ENCODE data around the gene TNRC18. TPM values are rescaled to one million over a fixed set of nuclear protein-coding genes. Genes with fewer than 3 reads are reported as not detected.
"Not testable (repeated sequence)": the region's sequence is repeated elsewhere in the genome, so short reads cannot be mapped to it uniquely, and the experiment has no call there.

The TNRC18 gene
- total RNA-seq, 1 donor from 2014 or later: 197 TPM

DNA sequence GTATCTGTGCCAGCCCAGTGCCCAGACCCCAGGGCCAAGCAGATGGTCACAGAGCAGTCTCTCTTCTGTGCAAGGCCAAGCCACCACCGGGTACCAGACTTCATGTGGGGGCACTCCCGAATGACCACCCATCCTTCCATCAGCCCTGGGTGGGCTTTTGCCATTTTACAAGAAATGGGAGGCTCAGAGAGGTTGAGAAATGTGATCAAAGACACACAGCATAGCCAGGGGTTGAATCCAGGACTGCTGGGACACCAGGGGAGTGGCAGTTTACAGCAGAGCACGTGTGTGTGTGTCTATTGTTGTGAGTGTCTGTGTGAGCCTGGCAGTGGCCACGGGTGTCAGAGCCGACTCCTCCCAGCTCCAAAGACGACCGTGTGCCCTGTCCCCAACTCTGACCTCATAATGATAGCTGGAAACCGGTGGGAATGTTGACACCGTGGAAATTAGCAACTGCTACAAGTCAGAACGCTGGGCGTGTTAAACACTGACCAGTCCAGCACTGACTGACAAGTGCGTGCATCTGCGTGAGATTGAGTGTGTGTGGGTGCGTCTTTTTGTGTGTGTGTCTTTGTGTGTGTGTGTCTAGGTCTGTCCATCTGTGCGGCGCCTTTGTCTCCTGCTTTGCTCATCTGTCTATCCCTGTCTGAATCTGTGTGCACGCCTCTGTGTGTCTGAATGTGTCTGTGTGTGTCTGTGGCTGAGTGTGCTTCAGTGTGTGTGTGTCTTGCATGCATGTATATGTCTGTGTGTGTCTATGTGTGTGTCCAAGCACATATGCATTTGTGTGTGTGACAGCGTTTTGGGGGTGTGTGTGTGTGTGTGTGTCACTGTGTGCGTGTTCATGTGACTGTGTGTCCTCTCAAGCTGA lies 158.1 kb downstream of the TNRC18 start:
- TF ChIP-seq, protein P1, sequence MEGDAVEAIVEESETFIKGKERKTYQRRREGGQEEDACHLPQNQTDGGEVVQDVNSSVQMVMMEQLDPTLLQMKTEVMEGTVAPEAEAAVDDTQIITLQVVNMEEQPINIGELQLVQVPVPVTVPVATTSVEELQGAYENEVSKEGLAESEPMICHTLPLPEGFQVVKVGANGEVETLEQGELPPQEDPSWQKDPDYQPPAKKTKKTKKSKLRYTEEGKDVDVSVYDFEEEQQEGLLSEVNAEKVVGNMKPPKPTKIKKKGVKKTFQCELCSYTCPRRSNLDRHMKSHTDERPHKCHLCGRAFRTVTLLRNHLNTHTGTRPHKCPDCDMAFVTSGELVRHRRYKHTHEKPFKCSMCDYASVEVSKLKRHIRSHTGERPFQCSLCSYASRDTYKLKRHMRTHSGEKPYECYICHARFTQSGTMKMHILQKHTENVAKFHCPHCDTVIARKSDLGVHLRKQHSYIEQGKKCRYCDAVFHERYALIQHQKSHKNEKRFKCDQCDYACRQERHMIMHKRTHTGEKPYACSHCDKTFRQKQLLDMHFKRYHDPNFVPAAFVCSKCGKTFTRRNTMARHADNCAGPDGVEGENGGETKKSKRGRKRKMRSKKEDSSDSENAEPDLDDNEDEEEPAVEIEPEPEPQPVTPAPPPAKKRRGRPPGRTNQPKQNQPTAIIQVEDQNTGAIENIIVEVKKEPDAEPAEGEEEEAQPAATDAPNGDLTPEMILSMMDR (IDR thresholded peaks at IDR 0.05; ENCODE audit: unreplicated experiment): no peak
- Mint-ChIP-seq H3K9me3 (ENCODE audit: low read depth) (no peaks in the 10 kb centered on the region), H3K27me3 (peaks cover 15% of the 10 kb centered on the region), H3K4me1 (ENCODE audit: low read depth) (no peaks in the 10 kb centered on the region), H3K36me3 (ENCODE audit: insufficient read depth) (no peaks in the 10 kb centered on the region), H3K4me3 (ENCODE audit: low read depth) (no peak overlapping the region), H3K27ac (peak overlapping the region; percentile 0)
- no peak for DNase-seq (ENCODE audit: low spot score, unreplicated experiment)

DNA sequence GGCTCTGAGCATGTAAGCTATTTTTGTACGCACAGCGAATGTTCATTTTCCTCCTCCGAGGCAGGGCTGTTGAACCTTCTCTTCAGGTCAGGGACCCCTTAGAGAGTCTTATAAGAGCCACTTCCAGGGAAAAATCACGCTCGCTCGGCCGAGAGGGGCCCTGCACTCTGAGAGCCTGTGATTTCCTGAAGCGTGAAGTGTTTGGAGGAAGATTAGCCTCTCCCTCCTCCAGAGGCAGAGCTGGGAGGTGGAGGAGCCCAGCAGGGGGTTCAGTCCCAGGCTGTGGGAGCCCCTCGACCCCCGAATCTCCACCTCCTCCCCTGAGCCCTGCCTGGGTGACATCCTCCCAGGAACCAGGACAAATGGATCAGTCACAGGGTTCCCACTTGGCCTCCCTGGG lies 160.6 kb downstream of the TNRC18 start:
- H3K36me3 Mint-ChIP-seq (ENCODE audit: insufficient read depth); H3K27ac Mint-ChIP-seq; DNase-seq (ENCODE audit: low spot score, unreplicated experiment); H3K9me3 Mint-ChIP-seq (ENCODE audit: low read depth); H3K4me1 Mint-ChIP-seq (ENCODE audit: low read depth); H3K4me3 Mint-ChIP-seq (ENCODE audit: low read depth): not testable (repeated sequence)
- peaks cover 10% of the 10 kb centered on the region for H3K27me3 Mint-ChIP-seq

DNA sequence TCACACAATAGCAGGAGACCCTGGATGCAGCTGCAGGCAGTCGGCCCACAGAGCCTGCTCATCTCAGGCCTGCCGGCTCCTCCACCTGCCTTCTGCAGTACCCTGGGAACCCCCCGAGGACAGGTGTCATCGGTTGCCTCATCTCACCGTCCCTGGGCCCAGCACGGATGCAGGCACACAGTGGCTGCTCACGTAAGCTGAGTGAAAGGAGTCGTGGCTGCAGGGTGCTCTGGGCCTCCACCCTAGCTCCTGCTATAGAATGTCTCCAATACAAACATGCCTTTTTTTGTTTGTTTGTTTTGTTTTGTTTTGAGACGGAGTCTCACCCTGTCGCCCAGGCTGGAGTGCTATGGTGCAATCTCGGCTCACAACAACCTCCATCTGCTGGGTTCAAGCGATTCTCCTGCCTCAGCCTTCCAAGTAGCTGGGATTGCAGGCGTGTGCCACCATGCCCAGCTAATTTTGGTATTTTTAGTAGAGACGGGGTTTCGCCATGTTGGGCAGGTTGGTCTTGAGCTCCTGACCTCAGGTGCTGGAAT lies 163.0 kb downstream of the TNRC18 start:
- DNase-seq (ENCODE audit: low spot score, unreplicated experiment); H3K9me3 Mint-ChIP-seq (ENCODE audit: low read depth); H3K27ac Mint-ChIP-seq; H3K4me1 Mint-ChIP-seq (ENCODE audit: low read depth); H3K27me3 Mint-ChIP-seq; H3K36me3 Mint-ChIP-seq (ENCODE audit: insufficient read depth); H3K4me3 Mint-ChIP-seq (ENCODE audit: low read depth): not testable (repeated sequence)

Other genes starting within 250 kb of the TNRC18 start
- gene WIPI2, start 233.6 kb downstream of the TNRC18 start, total RNA-seq: 87.4 and 91.9 TPM in 2 replicates
- 108 and 120 TPM in 2 replicates for gene SLC29A4, start 140.9 kb downstream of the TNRC18 start, total RNA-seq
- gene FBXL18, start 90.0 kb upstream of the TNRC18 start, total RNA-seq: 11.7 and 12.6 TPM in 2 replicates
- 3,065 and 3,098 TPM in 2 replicates for gene ACTB, start 106.8 kb upstream of the TNRC18 start, total RNA-seq
- gene FSCN1, start 169.0 kb upstream of the TNRC18 start, total RNA-seq: 212 and 216 TPM in 2 replicates